ENCODE data around the gene GRXCR2.

- no peak for TF ChIP-seq POLR2A (IDR thresholded peaks at IDR 0.05; ENCODE audit: low read depth)
- no peak for TF ChIP-seq CTCF (IDR thresholded peaks at IDR 0.05)
- TF ChIP-seq POLR2AphosphoS5 (IDR thresholded peaks at IDR 0.05) = no peak
Measured at GRCh38 chr5:145889611-145890010, 16.8 kb upstream of the GRXCR2 start.

Measured in esophagus muscularis mucosa (tissue), 3 donors.